Natural killer cell treated with Interleukin-12 subunit alpha and Interleukin-12 subunit beta and Interleukin-15 and Interleukin-18, amount 100 ng/mL, for 72 hours (primary cell): ENCODE data around the gene GXYLT2. TPM values are rescaled to one million over a fixed set of nuclear protein-coding genes. Genes with fewer than 3 reads are reported as not detected.

Experiments
- ATAC-seq, 2 donors: fragments of 150-1000 bp; cut with Tn5 transposase in 1 of 2; sonication (Bioruptor Pico), chemical (Tn5 transposase) in 1 of 2; 2 replicates each; pipeline ENCODE4 v1.10.0; 2021
- DNase-seq: peaks from one replicate; pipeline ENCODE4 v3.0.0; 2022; ENCODE audit warnings: low spot score
- H3K27ac Mint-ChIP-seq, 2 donors: 1 replicate in 1 of 2; 2 replicates in 1 of 2; pipeline ENCODE4 v1.8.0; 2022; ENCODE audit warnings: mixed read lengths in 2 of 2, mild to moderate bottlenecking in 1 of 2, moderate library complexity in 1 of 2
- H3K27me3 Mint-ChIP-seq, 2 donors: 1 replicate in 1 of 2; 2 replicates in 1 of 2; pipeline ENCODE4 v1.8.0; 2022; ENCODE audit warnings: mixed read lengths in 2 of 2
- H3K36me3 Mint-ChIP-seq: one replicate; pipeline ENCODE4 v1.8.0; 2022; ENCODE audit warnings: mixed read lengths
- H3K4me1 Mint-ChIP-seq, 2 donors: 1 replicate in 1 of 2; 2 replicates in 1 of 2; pipeline ENCODE4 v1.8.0; 2022; ENCODE audit warnings: low read depth in 2 of 2, mixed read lengths in 2 of 2, mild to moderate bottlenecking in 1 of 2
- H3K4me3 Mint-ChIP-seq: one replicate; pipeline ENCODE4 v1.8.0; 2022; ENCODE audit warnings: mixed read lengths
- H3K9me3 Mint-ChIP-seq: 2 replicates; pipeline ENCODE4 v1.8.0; 2022; ENCODE audit warnings: mixed read lengths
- total RNA-seq, 2 donors: library from RNA; stranded (reverse); gene quantifications; one replicate each; pipeline ENCODE4 v1.2.3, GENCODE V29; 2022

GXYLT2 gene
- total RNA-seq, 2 donors from 2014 or later, result not detected

GRCh38 chr3:72930754-72931153 lies 42.9 kb downstream of the GXYLT2 start:
- Mint-ChIP-seq H3K4me3 (no peak overlapping the region), H3K27me3 (peaks cover 11% of the 10 kb centered on the region in 2 donors), H3K9me3 (no peaks in the 10 kb centered on the region), H3K27ac (no peak overlapping the region), H3K36me3 (no peaks in the 10 kb centered on the region), H3K4me1 (no peaks in the 10 kb centered on the region)
- DNase-seq, result no peak
- ATAC-seq, result no peak

DNA sequence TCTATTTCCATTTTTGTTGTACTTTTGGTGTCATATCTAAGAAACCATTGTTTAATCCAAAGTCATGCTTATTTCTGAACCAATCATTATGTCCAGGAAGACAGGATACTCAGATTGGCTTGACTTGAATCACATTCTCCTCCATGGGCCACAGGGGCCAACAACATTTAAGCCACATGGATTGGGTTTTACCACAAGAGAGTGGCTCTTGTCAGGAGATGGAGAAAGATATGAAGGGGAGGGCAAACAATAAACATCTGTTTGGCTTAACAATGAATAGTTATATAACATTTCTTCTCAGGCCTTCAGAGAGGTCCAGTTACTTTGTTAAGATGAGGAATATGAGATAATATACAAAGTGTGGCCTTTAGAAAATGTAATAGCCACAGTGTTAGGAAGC lies 44.6 kb downstream of the GXYLT2 start:
- H3K4me1 Mint-ChIP-seq, result no peaks in the 10 kb centered on the region
- no peaks in the 10 kb centered on the region for H3K36me3 Mint-ChIP-seq
- H3K27me3 Mint-ChIP-seq, result peaks cover 11% of the 10 kb centered on the region in 2 donors
- no peaks in the 10 kb centered on the region for H3K9me3 Mint-ChIP-seq
- no peak for DNase-seq
- no peak for ATAC-seq
- no peak overlapping the region for H3K4me3 Mint-ChIP-seq
- no peak overlapping the region for H3K27ac Mint-ChIP-seq

GRCh38 chr3:72938471-72939265 lies 50.8 kb downstream of the GXYLT2 start:
- DNase-seq (no peak), ATAC-seq (peak; percentile 81 to 85)
- H3K4me1 Mint-ChIP-seq, result peaks cover 0 to 3% of the 10 kb centered on the region in 2 donors
- H3K4me3 Mint-ChIP-seq, result no peak overlapping the region
- no peaks in the 10 kb centered on the region for H3K36me3 Mint-ChIP-seq
- H3K27me3 Mint-ChIP-seq, result peaks cover 5 to 11% of the 10 kb centered on the region in 2 donors
- H3K27ac Mint-ChIP-seq, result no peak overlapping the region
- no peaks in the 10 kb centered on the region for H3K9me3 Mint-ChIP-seq

DNA sequence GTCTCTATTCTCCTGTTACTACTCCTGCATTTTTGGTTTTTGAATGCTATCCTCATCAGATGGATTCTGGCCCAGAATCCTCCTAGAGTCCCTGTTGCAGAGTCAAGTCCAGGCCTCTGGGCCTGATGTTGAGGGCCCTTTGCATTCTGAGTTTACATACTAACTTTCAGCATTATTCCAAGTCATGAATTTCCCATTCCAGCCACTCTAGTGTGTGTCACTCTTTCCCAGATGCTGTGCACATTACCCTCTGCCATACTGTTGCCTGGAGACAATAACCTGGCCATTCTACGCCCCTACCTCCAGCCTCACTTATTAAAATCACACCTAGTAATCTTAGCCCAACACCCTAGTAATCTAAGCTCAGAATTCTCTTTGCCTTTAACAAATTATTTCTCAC lies 53.4 kb downstream of the GXYLT2 start:
- ATAC-seq (no peak), DNase-seq (no peak)
- H3K4me3 Mint-ChIP-seq, result no peak overlapping the region
- no peak overlapping the region for H3K27ac Mint-ChIP-seq
- H3K36me3 Mint-ChIP-seq, result no peaks in the 10 kb centered on the region
- peaks cover 0 to 3% of the 10 kb centered on the region in 2 donors for H3K27me3 Mint-ChIP-seq
- no peaks in the 10 kb centered on the region for H3K9me3 Mint-ChIP-seq
- peaks cover 7 to 9% of the 10 kb centered on the region in 2 donors for H3K4me1 Mint-ChIP-seq

GRCh38 chr3:72942427-72942826 lies 54.6 kb downstream of the GXYLT2 start:
- peaks cover 0 to 3% of the 10 kb centered on the region in 2 donors for H3K27me3 Mint-ChIP-seq
- no peaks in the 10 kb centered on the region for H3K36me3 Mint-ChIP-seq
- peaks cover 7 to 9% of the 10 kb centered on the region in 2 donors for H3K4me1 Mint-ChIP-seq
- no peak for DNase-seq
- H3K4me3 Mint-ChIP-seq, result no peak overlapping the region
- H3K9me3 Mint-ChIP-seq, result no peaks in the 10 kb centered on the region
- peak overlapping the region in 1 of 2 donors; percentile 57 for H3K27ac Mint-ChIP-seq
- no peak for ATAC-seq

- Mint-ChIP-seq H3K4me3 (no peak overlapping the region), H3K27ac (no peak overlapping the region), H3K9me3 (no peaks in the 10 kb centered on the region), H3K36me3 (no peaks in the 10 kb centered on the region), H3K27me3 (peaks cover 0 to 2% of the 10 kb centered on the region in 2 donors), H3K4me1 (peaks cover 6 to 7% of the 10 kb centered on the region in 2 donors)
- DNase-seq, result no peak
- ATAC-seq, result no peak
Observed at GRCh38 chr3:72944696-72945095, 56.9 kb downstream of the GXYLT2 start.

- Mint-ChIP-seq H3K27ac (no peak overlapping the region), H3K27me3 (peaks cover 0 to 2% of the 10 kb centered on the region in 2 donors), H3K4me3 (no peak overlapping the region), H3K36me3 (no peaks in the 10 kb centered on the region), H3K4me1 (peaks cover 16 to 17% of the 10 kb centered on the region in 2 donors), H3K9me3 (no peaks in the 10 kb centered on the region)
- no peak for DNase-seq
- ATAC-seq, result no peak
Observed at GRCh38 chr3:72947715-72948490, 60.1 kb downstream of the GXYLT2 start.

DNA sequence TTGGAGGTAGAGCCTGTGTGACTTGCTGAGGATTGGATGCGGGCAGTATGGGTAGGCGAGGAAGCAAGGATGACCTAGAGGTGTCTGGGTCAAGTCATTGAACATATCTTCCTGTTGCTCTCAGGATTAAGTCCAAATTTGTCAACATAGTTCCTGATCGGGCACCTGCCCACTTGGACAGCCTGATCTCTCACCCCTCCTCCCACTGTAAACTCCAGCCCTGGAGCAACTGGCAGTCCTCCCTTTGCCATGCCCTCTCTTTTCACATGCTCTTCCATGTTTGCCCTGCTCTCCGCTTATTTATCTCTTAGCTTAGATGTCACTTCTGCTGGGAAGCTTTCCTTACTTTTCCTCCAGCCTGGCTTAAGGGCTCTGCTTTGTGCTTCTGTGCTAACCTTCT lies 61.2 kb downstream of the GXYLT2 start:
- DNase-seq (no peak), ATAC-seq (no peak)
- H3K27me3 Mint-ChIP-seq, result peaks cover 0 to 2% of the 10 kb centered on the region in 2 donors
- no peaks in the 10 kb centered on the region for H3K36me3 Mint-ChIP-seq
- no peak overlapping the region for H3K27ac Mint-ChIP-seq
- peaks cover 16 to 17% of the 10 kb centered on the region in 2 donors for H3K4me1 Mint-ChIP-seq
- no peak overlapping the region for H3K4me3 Mint-ChIP-seq
- H3K9me3 Mint-ChIP-seq, result no peaks in the 10 kb centered on the region

DNA sequence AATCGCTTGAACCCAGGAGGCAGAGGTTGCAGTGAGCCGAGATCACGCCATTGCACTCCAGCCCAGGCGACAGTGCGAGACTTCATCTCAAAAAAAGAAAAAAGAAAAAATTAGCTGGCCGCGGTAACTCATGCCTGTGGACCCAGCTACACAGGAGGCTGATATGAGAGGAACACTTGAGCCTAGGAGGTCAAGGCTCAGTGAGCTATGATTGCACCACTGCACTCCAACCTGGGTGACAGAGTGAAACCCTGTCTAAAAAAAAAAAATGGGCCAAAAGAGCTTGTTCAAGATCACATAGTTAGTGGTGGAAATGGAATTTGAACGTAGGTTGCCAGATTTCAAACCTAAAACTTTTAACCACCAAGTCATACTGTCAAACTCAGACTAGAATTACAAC lies 62.5 kb downstream of the GXYLT2 start:
- ATAC-seq (no peak), DNase-seq (no peak)
- Mint-ChIP-seq H3K36me3 (no peaks in the 10 kb centered on the region), H3K27me3 (peaks cover 0 to 2% of the 10 kb centered on the region in 2 donors), H3K9me3 (no peaks in the 10 kb centered on the region), H3K4me1 (peaks cover 13 to 14% of the 10 kb centered on the region in 2 donors), H3K4me3 (no peak overlapping the region), H3K27ac (no peak overlapping the region)

DNA sequence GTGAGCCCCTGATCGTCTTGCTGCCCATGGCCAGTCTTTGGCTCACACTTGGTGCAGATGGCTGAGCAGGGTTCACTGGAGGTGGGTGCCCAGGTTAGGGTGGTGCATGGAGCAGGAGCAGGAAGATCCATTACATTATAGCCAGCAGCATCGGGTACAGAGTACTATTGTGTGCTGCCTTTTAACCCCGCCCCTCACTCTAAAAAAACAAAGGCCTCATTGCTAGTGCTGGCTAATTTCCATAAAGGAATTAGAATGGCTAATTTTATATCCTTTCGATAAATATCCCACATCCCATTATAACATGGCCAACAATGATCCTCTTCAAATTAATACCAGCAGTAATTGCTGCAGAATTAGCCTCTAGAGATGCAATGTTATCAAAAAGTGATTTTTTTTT lies 63.0 kb downstream of the GXYLT2 start:
- ATAC-seq (peak in 1 of 2 donors; percentile 50), DNase-seq (no peak)
- Mint-ChIP-seq H3K27me3 (peaks cover 0 to 2% of the 10 kb centered on the region in 2 donors), H3K36me3 (no peaks in the 10 kb centered on the region), H3K27ac (no peak overlapping the region), H3K9me3 (no peaks in the 10 kb centered on the region), H3K4me1 (peaks cover 10% of the 10 kb centered on the region in 2 donors), H3K4me3 (no peak overlapping the region)

DNA sequence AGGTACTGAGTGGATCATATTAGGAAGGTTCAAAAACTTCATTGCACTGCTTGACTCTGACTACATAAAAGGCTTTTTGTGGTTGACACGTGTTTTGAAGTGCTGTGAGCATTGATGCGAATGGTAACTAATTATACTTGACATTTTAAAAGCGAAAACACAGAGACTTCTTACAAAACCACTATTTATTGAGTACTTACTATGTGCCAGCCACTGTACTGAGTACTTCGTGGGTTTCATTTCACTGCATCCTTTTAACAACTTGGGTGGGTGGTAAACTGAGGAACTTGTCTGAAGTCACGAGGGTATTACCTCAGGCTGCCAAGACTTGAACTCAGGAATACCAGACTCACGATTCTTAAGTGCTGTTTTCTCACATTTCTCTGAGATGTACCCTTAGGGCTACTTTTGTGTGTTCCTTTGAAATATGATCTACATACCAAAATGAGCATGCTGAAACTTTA lies 63.4 kb downstream of the GXYLT2 start:
- Mint-ChIP-seq H3K4me1 (peaks cover 10% of the 10 kb centered on the region in 2 donors), H3K27me3 (peaks cover 0 to 5% of the 10 kb centered on the region in 2 donors), H3K27ac (no peak overlapping the region), H3K9me3 (no peaks in the 10 kb centered on the region), H3K36me3 (no peaks in the 10 kb centered on the region), H3K4me3 (no peak overlapping the region)
- DNase-seq, result no peak
- peak; percentile 68 to 70 for ATAC-seq

DNA sequence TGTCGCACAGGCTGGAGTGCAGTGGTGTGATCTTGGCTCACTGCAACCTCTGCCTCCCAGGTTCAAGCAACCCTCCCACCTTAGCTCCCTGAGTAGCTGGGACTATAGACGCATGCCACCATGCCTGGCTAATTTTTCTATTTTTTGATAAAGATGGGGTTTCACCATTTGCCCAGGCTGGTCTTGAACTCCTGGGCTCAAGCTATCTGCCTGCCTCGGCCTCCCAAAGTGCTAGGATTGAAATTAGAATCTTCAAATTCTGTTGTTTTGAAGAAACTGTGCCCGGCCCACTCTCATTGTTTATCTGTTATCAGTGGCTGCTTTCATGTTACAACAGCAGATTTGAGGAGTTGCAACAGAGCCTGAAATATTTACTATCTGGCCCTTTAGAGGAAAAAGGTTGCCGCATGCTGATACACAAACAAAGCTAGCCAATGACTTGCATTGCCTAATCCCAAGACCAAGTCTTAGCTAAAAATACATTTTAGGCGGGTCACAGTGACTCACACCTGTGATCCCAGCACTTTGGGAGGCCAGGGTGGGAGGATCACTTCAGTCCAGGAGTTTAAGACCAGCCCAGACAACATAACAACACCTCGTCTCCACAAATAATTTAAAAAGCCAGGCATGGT lies 65.6 kb downstream of the GXYLT2 start:
- peaks cover 0 to 5% of the 10 kb centered on the region in 2 donors for H3K27me3 Mint-ChIP-seq
- no peak overlapping the region for H3K27ac Mint-ChIP-seq
- no peaks in the 10 kb centered on the region for H3K9me3 Mint-ChIP-seq
- DNase-seq (no peak), ATAC-seq (no peak)
- peaks cover 10% of the 10 kb centered on the region in 2 donors for H3K4me1 Mint-ChIP-seq
- H3K4me3 Mint-ChIP-seq, result no peak overlapping the region
- H3K36me3 Mint-ChIP-seq, result no peaks in the 10 kb centered on the region

- Mint-ChIP-seq H3K4me1 (peaks cover 0 to 5% of the 10 kb centered on the region in 2 donors), H3K27ac (no peak overlapping the region), H3K9me3 (no peaks in the 10 kb centered on the region), H3K4me3 (no peak overlapping the region), H3K27me3 (peaks cover 5 to 8% of the 10 kb centered on the region in 2 donors), H3K36me3 (no peaks in the 10 kb centered on the region)
- no peak for ATAC-seq
- no peak for DNase-seq
Observed at GRCh38 chr3:72957297-72957696, 69.5 kb downstream of the GXYLT2 start.
